ENCODE results near the gene MAP4K2. TPM values are rescaled to one million over a fixed set of nuclear protein-coding genes. Genes with fewer than 3 reads are reported as not detected.

Gene MAP4K2
- total RNA-seq, 4 donors from 2014 or later = 5.9 to 14.3 (median 9.1) TPM

GRCh38 chr11:64736654-64737053, 66.4 kb downstream of the MAP4K2 start:
- no peak for TF ChIP-seq CTCF (IDR thresholded peaks at IDR 0.05; ENCODE audit: low read depth)

- TF ChIP-seq CTCF (IDR thresholded peaks at IDR 0.05; ENCODE audit: low read depth) = no peak
These were observed 67.2 kb downstream of the MAP4K2 start for GRCh38 chr11:64735725-64736259.

Other genes with a start within 250 kb of the MAP4K2 start
- gene SLC22A11, start 247.3 kb downstream of the MAP4K2 start, total RNA-seq = not detected
- not detected for gene SLC22A12, start 212.0 kb downstream of the MAP4K2 start, total RNA-seq
- gene NRXN2, start 80.0 kb downstream of the MAP4K2 start, total RNA-seq = 1 to 10 TPM in 3 of 4 donors, under 1 TPM in 1; 0.16 to 7.0 (median 2.9) TPM
- gene RASGRP2, start 59.1 kb downstream of the MAP4K2 start, total RNA-seq = 10 to 100 TPM in 3 of 4 donors, 1 to 10 TPM in 1; 6.8 to 47.5 (median 14.6) TPM
- 10 to 100 TPM in 1 of 4 donors, 1 to 10 TPM in 2, under 1 TPM in 1; 0.51 to 63.7 (median 4.4) TPM for gene PYGM, start 43.2 kb downstream of the MAP4K2 start, total RNA-seq
- gene SF1, start 24.7 kb downstream of the MAP4K2 start, total RNA-seq = 100 to 1,000 TPM; 215 to 388 (median 273) TPM
- gene MEN1, start 7.3 kb upstream of the MAP4K2 start, total RNA-seq = 10 to 100 TPM in 3 of 4 donors, 1 to 10 TPM in 1; 8.6 to 15.8 (median 13.4) TPM
- gene CDC42BPG, start 41.4 kb upstream of the MAP4K2 start, total RNA-seq = under 1 TPM in 3 of 4 donors, not detected in 1; 0.17 to 0.38 (median 0.22) TPM
- gene EHD1, start 75.4 kb upstream of the MAP4K2 start, total RNA-seq = 100 to 1,000 TPM in 1 of 4 donors, 10 to 100 TPM in 3; 37.2 to 108 (median 46.4) TPM
- 10 to 100 TPM; 12.4 to 47.7 (median 22.2) TPM for gene ATG2A, start 114.0 kb upstream of the MAP4K2 start, total RNA-seq
- gene PPP2R5B, start 121.5 kb upstream of the MAP4K2 start, total RNA-seq = 10 to 100 TPM in 2 of 4 donors, 1 to 10 TPM in 2; 8.8 to 19.8 (median 14.3) TPM
- gene GPHA2, start 132.7 kb upstream of the MAP4K2 start, total RNA-seq = not detected
- gene MAJIN, start 168.9 kb upstream of the MAP4K2 start, total RNA-seq = not detected
- gene BATF2, start 193.8 kb upstream of the MAP4K2 start, total RNA-seq = 1 to 10 TPM in 2 of 4 donors, under 1 TPM in 1, not detected in 1; 0.68 to 1.9 (median 1.3) TPM
- 100 to 1,000 TPM in 2 of 4 donors, 10 to 100 TPM in 2; 90.8 to 165 (median 131) TPM for gene ARL2, start 210.9 kb upstream of the MAP4K2 start, total RNA-seq
- gene SNX15, start 224.2 kb upstream of the MAP4K2 start, total RNA-seq = 10 to 100 TPM; 16.0 to 39.2 (median 20.5) TPM
- gene SAC3D1, start 238.0 kb upstream of the MAP4K2 start, total RNA-seq = 10 to 100 TPM in 1 of 4 donors, 1 to 10 TPM in 3; 4.0 to 22.0 (median 7.0) TPM

Data from subcutaneous adipose tissue (tissue), 4 donors.